CD4-positive, alpha-beta T cell treated with Interleukin-17A for 1 hour (primary cell): ENCODE measurements around the gene NPLOC4.

Experiments
- DNase-seq: peaks from one replicate; pipeline ENCODE4 v3.0.0-alpha.2; 2020

NPLOC4 gene

GRCh38 chr17:81544281-81544974 is 92.5 kb downstream of the NPLOC4 start:
- DNase-seq: no peak

- no peak for DNase-seq
Observed at GRCh38 chr17:81543756-81544155, 93.2 kb downstream of the NPLOC4 start.

GRCh38 chr17:81543339-81543675 is 93.6 kb downstream of the NPLOC4 start:
- DNase-seq: no peak

GRCh38 chr17:81542431-81543338 is 94.2 kb downstream of the NPLOC4 start:
- DNase-seq: no peak

GRCh38 chr17:81541123-81541522 is 95.8 kb downstream of the NPLOC4 start:
- no peak for DNase-seq

- DNase-seq: no peak
Observed at GRCh38 chr17:81540676-81541027, 96.3 kb downstream of the NPLOC4 start.

- DNase-seq: no peak
Observed at GRCh38 chr17:81539961-81540675, 96.8 kb downstream of the NPLOC4 start.

- no peak for DNase-seq
Observed at GRCh38 chr17:81539571-81539900, 97.4 kb downstream of the NPLOC4 start.

- DNase-seq: no peak
Observed at GRCh38 chr17:81538651-81539570, 98.0 kb downstream of the NPLOC4 start.

- DNase-seq: no peak
Observed at GRCh38 chr17:81537856-81538555, 98.9 kb downstream of the NPLOC4 start.

GRCh38 chr17:81537343-81537855 is 99.5 kb downstream of the NPLOC4 start:
- peak; percentile 39 for DNase-seq

GRCh38 chr17:81536299-81537290 is 100.3 kb downstream of the NPLOC4 start:
- no peak for DNase-seq

GRCh38 chr17:81535480-81536298 is 101.2 kb downstream of the NPLOC4 start:
- no peak for DNase-seq

GRCh38 chr17:81535007-81535328 is 101.9 kb downstream of the NPLOC4 start:
- no peak for DNase-seq

GRCh38 chr17:81534157-81535006 is 102.5 kb downstream of the NPLOC4 start:
- DNase-seq: no peak

GRCh38 chr17:81533339-81534141 is 103.4 kb downstream of the NPLOC4 start:
- DNase-seq: no peak

GRCh38 chr17:81532490-81533287 is 104.2 kb downstream of the NPLOC4 start:
- no peak for DNase-seq
